Thoracic aorta (tissue), 2 donors: ENCODE measurements around the gene PIEZO1. TPM values are rescaled to one million over a fixed set of nuclear protein-coding genes. Genes with fewer than 3 reads are reported as not detected.

Experiments used
- ATAC-seq: fragments of 150-250 bp; one replicate; pipeline ENCODE4 v1.8.0; 2017; ENCODE audit warnings: low read depth; ENCODE audit not compliant: insufficient number of reproducible peaks, low FRiP score
- DNase-seq: peaks from one replicate; pipeline ENCODE4 v3.0.0-alpha.2; 2020; ENCODE audit warnings: low spot score
- H3K27ac ChIP-seq, 2 donors: fragments of 200-600 bp; sonication (generic); 1 replicate in 1 of 2; 2 replicates in 1 of 2; pipeline ENCODE4 v1.5.1; 2016; ENCODE audit warnings: mild to moderate bottlenecking in 2 of 2, moderate library complexity in 2 of 2
- H3K27me3 ChIP-seq: fragments of 200-600 bp; sonication (generic); replicated peaks from 2 replicates; pipeline ENCODE4 v1.6.0; 2016; ENCODE audit warnings: mild to moderate bottlenecking; ENCODE audit not compliant: insufficient read depth
- H3K36me3 ChIP-seq: fragments of 200-600 bp; sonication (generic); one replicate; pipeline ENCODE4 v1.5.1; 2016
- H3K4me1 ChIP-seq, 2 donors: fragments of 200-600 bp; sonication (generic); 1 replicate in 1 of 2; 2 replicates in 1 of 2; pipeline versions ENCODE4 v1.5.1 to v1.6.0; 2016; ENCODE audit warnings: low read depth in 2 of 2, mild to moderate bottlenecking in 1 of 2; ENCODE audit not compliant: control insufficient read depth in 1 of 2
- H3K4me3 ChIP-seq: fragments of 200-600 bp; sonication (generic); 2 replicates; pipeline ENCODE4 v1.5.1; 2016; ENCODE audit warnings: mild to moderate bottlenecking
- H3K9me3 ChIP-seq: fragments of 200-600 bp; sonication (generic); 2 replicates; pipeline ENCODE4 v1.5.1; 2016
- CTCF ChIP-seq: fragments of 200-600 bp; sonication (generic); IDR thresholded peaks from one replicate; pipeline ENCODE4 v1.5.1; 2019; ENCODE audit warnings: antibody characterized with exemption
- total RNA-seq, 2 donors: library from RNA; depleted of rRNA; stranded (reverse); fragments of >200 nt; gene quantifications; one replicate each; pipeline versions ENCODE4 v1.1.0 to v1.2.3, GENCODE V29; 2016

The PIEZO1 gene
- total RNA-seq, 2 donors from 2014 or later, result 108 to 179 TPM

DNA sequence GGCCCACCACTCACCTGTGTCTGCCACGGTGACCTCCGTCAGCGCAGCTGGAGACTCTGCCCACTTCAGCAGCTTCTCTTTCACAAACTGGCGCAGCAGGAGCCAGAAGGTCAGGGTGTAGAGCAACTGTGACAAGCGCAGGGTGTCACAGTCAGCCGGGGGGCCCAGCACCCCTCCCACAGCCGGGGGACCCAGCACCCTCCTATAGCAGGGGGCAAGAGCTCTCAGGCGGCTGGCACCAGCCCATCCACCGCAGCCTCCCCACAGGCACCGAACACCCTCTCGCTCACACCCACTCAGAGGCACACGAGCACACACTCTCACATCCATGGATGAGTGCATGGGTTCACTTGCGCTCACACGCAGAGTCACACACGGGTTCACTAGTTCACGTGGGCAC, 49.9 kb downstream of the PIEZO1 start:
- H3K4me1 ChIP-seq, result peaks cover 0 to 6% of the 10 kb centered on the region in 2 donors
- ATAC-seq (no peak), DNase-seq (no peak)
- no peak overlapping the region for H3K4me3 ChIP-seq
- no peaks in the 10 kb centered on the region for H3K9me3 ChIP-seq
- H3K36me3 ChIP-seq, result peaks cover 23% of the 10 kb centered on the region
- no peaks in the 10 kb centered on the region for H3K27me3 ChIP-seq
- no peak overlapping the region for H3K27ac ChIP-seq
- TF ChIP-seq CTCF, result no peak

DNA sequence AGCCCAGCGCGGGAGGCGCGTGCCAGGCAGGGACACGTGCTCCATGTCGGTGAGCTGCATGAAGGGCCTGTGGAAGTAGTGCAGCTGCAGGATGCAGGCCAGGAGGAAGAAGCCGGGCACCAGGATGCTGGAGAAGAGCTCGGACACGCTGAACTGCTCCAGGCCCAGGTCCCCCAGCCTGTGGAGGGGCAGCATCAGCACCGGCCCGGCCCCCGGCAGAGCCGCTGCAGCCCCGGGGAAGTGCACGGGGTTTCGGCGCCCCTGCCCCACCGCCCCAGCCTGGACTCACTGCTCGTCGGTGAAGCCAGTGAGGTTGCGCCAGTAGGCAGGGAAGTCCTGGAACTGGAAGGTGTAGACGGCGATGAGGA, 50.7 kb downstream of the PIEZO1 start:
- no peak for TF ChIP-seq CTCF
- H3K4me3 ChIP-seq, result no peak overlapping the region
- ATAC-seq (no peak), DNase-seq (no peak)
- H3K27ac ChIP-seq, result no peak overlapping the region
- no peaks in the 10 kb centered on the region for H3K27me3 ChIP-seq
- H3K4me1 ChIP-seq, result peaks cover 0 to 6% of the 10 kb centered on the region in 2 donors
- peaks cover 23% of the 10 kb centered on the region for H3K36me3 ChIP-seq
- H3K9me3 ChIP-seq, result no peaks in the 10 kb centered on the region

GRCh38 chr16:88733630-88734360, 51.2 kb downstream of the PIEZO1 start:
- Histone ChIP-seq H3K4me1 (peaks cover 0 to 6% of the 10 kb centered on the region in 2 donors), H3K4me3 (no peak overlapping the region), H3K27ac (no peak overlapping the region), H3K9me3 (no peaks in the 10 kb centered on the region), H3K27me3 (no peaks in the 10 kb centered on the region), H3K36me3 (peaks cover 23% of the 10 kb centered on the region)
- DNase-seq (no peak), ATAC-seq (no peak)
- no peak for TF ChIP-seq CTCF

DNA sequence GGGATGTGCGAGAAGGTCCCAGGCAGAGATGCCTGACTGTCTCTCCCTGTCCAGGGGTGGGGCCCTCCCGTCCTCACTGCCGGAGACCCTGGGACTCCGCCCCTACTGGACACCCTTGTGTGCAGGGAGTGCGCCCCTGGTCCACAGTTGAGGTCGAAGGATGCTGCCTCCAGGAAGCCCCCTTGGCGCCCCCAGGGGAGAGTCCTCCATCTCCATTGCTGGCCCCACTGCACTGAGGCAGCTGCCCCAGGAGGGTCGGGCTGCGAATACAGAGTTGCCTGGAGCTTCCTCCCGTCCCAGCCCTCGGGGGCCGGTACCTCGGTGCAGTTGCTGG, 52.1 kb downstream of the PIEZO1 start:
- H3K36me3 ChIP-seq, result peaks cover 24% of the 10 kb centered on the region

More for the DNA sequence above, 52.1 kb downstream of the PIEZO1 start:
- no peaks in the 10 kb centered on the region for H3K9me3 ChIP-seq
- no peak overlapping the region for H3K4me3 ChIP-seq
- TF ChIP-seq CTCF, result no peak
- peaks cover 0 to 6% of the 10 kb centered on the region in 2 donors for H3K4me1 ChIP-seq
- no peak for ATAC-seq
- H3K27me3 ChIP-seq, result no peaks in the 10 kb centered on the region
- H3K27ac ChIP-seq, result no peak overlapping the region
- no peak for DNase-seq
